GM19468 (cell line): ENCODE data around the gene LRRC37A2.
A peak's percentile ranks its signal among the peaks of the same experiment; 100 is the strongest.
"Not testable (repeated sequence)": the region's sequence is repeated elsewhere in the genome, so short reads cannot be mapped to it uniquely, and the experiment has no call there.

ENCODE experiments used
- ATAC-seq: cut with Tn5 transposase; IDR thresholded peaks from one replicate; pipeline ENCODE4 v1.9.1; 2021; ENCODE audit warnings: mild to moderate bottlenecking, moderate library complexity, moderate number of reproducible peaks; ENCODE audit not compliant: unreplicated experiment; ENCODE audit errors: extremely low read depth

Gene LRRC37A2

GRCh38 chr17:46590157-46591146, 78.2 kb downstream of the LRRC37A2 start, which contains the start of gene NSF:
NSF (plus strand) TSS chr17:46590669; CDS start chr17:46590776, 107 bp downstream.
- ATAC-seq: peak; percentile 41

GRCh38 chr17:46591332-46591731, 79.1 kb downstream of the LRRC37A2 start:
- ATAC-seq: not testable (repeated sequence)

DNA sequence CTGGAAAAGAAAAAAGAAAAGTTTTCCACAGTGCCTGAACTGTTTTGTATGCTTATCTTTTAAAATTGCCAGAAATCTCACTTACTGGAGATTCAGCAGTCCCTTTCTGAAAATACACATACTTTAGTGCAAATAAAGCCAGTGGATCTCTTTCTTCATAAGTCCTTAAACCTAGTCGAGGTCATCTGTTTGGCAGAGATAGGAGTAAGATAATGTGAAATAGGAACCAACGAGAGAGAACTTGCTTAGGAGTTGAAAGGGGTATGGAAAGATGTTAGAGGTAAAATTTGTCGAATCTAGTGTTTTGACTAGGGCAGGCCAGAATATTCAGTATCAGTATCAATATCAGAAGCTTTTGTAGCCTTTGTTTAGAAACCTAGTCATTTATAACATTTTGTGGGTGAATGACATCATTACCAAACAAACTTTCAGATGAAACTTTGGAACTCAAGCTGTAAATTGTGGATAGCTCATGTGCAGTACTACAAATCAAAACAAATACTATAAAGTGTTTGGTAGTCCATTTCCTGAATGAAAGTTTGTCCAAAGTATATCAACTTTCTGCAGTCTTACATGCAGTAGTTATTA, 86.2 kb downstream of the LRRC37A2 start:
- ATAC-seq: not testable (repeated sequence)

DNA sequence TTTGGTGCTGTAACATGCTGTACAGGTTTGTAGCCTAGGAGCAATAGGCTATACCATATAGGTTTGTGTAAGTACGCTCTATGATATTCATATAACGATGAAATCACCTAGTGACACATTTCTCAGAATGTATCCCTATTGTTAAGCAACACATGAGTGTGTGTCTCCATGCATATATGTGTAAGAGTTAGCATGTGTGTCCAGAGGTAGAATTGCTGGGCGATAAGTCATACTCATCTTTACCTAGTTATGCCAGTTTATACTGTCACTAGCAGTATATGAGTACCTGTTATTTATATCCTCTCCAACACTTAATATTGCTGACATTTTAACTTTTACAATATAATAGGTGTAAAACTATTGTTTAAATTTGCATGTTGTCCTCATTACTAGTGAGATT, 88.5 kb downstream of the LRRC37A2 start:
- not testable (repeated sequence) for ATAC-seq

DNA sequence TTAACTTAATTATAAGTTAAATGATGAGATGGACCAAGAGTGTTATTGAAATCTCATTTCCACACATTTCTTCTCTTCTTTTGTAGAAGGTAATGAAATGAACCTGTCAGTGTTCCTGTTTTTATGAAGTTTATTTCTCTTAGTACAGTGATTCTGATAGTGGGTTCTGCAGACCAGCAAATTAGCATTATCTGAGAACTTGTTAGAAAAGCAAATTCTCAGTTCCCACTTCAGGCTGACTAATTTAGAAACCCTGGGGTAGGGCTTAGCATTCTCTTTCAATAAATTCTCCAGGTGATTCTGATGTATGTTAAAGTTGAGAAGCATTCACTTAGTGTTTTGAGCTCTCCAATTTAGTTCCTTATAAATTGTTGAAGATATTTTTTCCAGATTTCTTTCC, 90.9 kb downstream of the LRRC37A2 start:
- peak; percentile 36 for ATAC-seq
